Measurements from ENCODE around the gene GPR78.

DNA sequence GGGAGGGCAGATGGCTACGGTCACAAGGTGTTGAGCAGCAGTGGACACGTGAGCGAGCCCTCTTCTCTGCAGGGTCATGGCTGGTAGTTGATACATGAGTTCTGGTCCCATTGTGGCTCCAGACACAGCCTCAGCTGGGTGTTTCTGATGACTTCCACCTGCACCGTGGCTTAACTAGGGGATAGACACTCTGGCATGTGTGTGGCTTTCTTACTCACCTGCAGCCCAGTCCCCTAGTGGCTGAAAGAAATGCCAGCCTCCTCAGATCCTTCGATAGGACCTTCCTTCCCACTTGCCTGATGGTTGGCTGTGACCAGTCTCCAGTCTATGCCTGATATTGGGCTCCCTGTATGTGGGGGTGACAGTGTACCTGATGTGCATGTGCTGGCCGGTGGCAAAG is 5.0 kb downstream of the GPR78 start:
- TF ChIP-seq GATA3 (IDR thresholded peaks at IDR 0.05; ENCODE audit: low read depth, low read length) (no peak), GATA2 (IDR thresholded peaks at IDR 0.05; ENCODE audit: low read depth, low read length) (no peak)
